HG02973 (cell line): Measurements from ENCODE around the gene PODXL2.

Experiments
- ATAC-seq: cut with Tn5 transposase; IDR thresholded peaks from one replicate; pipeline ENCODE4 v1.9.1; 2021; ENCODE audit warnings: moderate library complexity; ENCODE audit not compliant: unreplicated experiment

The PODXL2 gene

DNA sequence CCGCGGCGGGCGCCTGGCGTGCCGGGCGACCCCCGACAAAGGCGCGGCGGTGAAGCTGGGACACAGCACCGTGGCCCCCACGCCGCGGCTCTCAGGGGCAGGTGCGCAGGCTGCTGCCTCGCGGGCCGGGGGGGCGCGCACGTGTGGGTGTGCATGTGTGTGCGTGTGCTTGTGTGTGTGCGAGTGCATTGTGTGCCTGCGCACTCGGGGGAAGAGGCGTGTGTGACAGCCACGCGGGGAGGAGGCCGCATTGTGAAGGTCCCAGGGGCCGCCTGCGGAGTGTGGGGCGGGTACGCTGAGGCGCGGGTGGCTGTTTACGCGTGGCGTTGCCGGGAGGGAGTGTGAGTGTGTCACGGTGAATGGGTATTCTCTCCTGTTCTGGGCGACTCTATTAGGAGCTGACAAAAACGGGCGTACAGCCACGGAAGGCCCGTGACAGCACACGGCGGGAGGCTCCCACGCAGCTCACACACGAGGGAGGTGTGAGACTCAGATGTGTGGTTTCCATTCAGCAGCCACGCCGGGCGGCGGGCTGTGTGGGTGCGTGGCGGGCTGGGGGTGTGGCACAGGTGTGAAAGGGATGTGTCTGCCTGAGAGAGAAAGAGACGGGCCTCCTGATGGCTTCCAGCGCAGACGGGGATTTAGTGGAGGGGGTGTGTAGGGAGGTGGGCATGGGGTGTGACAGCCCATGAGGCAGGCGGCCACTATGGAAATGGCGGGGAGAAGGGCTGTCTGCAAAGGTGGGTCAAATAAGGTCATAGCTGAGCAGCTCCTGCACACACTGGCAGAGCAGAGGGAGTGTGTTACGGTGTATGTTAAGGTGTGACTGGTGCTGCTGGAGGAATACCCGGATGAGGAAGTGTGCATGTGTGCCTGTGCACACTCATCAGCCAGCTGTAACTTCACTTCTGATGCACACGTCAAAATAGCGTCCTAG, 750 bp downstream of the PODXL2 start:
- ATAC-seq: no peak

DNA sequence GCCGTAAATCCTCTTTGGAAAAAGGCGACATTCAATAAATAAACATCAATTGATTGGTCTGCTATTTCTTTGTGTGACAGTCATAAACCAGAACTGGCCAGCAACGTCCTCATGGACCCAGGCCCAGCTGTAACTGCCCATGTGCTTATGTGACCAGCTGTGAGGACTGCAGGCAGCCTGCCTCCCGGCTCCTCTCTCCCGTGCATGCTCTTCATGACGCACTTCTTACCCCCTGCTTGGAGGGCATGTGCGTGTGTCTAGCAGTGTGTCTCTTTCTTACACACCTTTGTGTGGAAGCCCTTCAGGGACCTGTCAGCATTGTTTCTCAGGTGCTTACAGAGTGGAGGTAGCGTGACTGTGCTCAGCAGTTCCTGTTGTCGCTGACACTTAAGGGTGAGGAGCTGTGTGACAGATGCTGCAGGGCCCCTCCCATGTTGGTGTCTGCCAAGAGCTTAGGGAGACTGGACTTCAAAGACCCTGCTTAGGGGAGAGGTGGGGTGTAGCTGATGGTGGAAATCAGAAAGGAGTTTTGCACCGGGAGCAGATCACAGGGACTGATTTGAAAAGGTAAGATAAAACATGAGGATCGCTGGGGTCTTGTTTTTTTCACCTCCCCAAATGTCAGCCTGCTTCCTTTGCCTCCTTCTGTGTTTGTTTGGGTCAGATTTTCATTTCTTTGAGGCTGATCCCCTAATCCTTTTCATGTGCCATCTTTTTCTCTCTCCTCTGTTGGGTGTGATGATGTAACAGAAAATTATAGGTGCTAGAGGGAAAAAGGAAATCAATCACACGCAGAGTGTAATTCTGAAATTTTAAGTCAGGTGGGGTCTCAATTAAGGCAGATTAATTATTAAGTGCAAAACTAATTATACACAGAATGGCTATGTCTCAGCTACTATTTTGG, 2.1 kb downstream of the PODXL2 start:
- ATAC-seq: no peak

DNA sequence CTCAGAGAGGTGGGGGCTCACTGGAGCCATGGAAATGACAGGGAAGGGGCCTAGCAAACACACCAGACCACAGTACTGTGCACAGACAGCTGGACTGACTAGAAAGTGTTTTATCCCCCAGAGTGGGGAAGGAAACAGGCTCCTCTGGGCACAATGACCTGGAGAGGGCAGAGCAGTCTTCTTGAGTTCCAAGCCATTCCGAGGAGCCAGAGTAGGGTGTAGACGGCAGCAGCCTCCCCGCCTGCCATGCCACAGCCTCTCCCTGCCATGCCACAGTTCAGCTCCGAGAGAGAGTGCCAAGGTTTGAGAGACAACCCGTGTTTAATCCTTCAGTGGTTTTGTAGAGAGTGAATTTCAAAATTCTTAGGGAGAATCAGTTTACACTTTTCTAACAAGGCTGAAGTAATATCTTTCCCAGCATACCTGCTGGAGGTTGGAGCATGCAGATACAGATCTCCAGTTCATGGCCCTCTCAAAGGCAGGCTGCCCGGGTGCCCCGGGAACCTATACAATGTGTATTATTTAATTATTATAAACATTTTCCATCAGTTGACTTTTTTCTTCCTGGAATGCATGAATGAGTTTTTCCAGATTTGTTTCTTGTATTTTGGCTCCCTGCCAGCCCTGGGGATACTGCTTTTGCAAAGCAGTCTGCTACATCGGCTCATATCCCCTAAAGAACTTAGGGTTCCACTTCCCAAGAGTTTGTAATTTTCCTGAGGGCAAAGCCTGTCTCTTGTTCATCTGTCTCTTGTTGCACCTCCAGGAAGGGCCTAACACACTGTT, 3.2 kb downstream of the PODXL2 start:
- ATAC-seq: no peak

GRCh38 chr3:127634653-127635052, 5.7 kb downstream of the PODXL2 start:
- ATAC-seq: no peak

- no peak for ATAC-seq
These were observed 8.6 kb downstream of the PODXL2 start for GRCh38 chr3:127637546-127637945.

DNA sequence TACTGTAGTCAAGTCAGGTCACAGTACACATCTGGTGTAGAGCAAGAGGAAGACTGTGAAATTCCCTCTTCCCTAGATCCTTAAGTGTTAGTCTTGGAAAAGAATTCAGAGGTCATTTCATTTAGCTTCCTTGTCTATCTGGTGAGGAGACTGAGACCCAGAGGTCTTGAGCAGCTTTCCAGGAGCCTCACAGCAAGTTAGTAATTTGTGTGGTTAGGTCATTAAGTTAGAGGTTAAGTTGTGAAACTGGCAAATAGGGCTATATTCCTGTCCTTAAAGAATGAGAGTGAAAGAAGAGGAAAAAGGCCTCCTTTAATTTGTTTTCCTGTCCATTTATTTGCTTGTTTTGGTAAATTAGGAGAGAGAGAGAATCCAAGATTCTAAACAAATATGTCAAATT, 9.0 kb downstream of the PODXL2 start:
- ATAC-seq: no peak

- no peak for ATAC-seq
These were observed 10.4 kb downstream of the PODXL2 start for GRCh38 chr3:127639173-127640041.

GRCh38 chr3:127640042-127640355, 11.0 kb downstream of the PODXL2 start:
- no peak for ATAC-seq

- no peak for ATAC-seq
These were observed 15.8 kb downstream of the PODXL2 start for GRCh38 chr3:127644641-127645370.

DNA sequence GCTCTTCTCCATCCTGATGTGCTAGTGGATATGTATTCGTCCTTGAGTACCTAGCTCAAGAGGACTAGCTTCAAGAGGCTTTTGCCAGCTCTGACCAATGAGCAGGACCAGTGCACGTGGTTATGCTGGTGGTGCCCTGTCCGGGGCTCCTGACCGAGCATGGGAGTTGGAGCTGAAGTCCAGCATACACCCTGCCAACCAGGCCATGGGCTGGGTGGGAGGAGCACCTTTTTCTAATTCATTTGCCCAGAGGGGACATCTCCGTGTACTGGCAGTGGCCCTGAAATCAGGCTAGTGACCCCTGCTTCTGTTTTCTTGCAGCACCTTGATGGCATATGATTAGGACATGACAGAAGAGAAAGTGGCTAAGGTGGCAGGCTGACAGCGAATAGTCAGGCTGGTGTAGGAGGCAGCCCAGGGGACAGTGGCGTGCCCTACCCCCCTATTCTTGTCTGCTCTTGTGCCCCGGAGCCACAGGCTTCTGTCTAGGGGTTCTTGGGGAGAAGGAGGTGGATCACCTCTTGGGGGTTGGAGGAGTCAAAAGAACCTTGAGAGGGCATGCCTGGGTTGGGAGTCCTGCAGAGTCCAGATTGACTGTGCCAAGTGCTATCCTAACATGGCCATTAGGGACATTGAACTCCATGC, 16.5 kb downstream of the PODXL2 start:
- ATAC-seq: no peak

DNA sequence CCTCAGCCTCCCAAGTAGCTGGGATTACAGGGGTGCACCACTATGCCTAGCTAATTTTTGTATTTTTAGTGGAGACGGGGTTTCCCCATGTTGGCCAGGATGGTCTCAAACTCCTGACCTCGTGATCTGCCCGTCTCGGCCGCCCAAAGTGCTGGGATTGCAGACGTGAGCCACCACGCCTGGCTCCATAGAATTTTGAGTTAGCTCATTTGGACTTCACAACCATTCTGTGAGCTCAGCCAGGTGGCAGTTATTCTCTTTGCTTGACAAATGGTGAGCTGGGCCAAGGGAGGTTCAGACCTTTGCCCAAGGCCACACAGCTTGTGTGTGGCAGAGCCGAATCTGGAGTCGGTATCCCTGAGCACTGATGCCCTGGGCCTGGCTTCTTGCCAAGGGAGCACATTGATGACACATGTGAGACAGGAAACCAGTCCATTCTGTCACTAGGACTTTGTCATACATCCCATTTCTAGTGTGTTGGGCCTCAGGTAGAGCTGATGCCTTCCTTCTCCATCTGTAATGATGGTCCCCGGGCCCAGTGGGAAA, 17.6 kb downstream of the PODXL2 start:
- ATAC-seq: no peak

GRCh38 chr3:127647166-127647844, 18.3 kb downstream of the PODXL2 start:
- ATAC-seq: no peak

- ATAC-seq: no peak
These were observed 18.8 kb downstream of the PODXL2 start for GRCh38 chr3:127647845-127648204.

DNA sequence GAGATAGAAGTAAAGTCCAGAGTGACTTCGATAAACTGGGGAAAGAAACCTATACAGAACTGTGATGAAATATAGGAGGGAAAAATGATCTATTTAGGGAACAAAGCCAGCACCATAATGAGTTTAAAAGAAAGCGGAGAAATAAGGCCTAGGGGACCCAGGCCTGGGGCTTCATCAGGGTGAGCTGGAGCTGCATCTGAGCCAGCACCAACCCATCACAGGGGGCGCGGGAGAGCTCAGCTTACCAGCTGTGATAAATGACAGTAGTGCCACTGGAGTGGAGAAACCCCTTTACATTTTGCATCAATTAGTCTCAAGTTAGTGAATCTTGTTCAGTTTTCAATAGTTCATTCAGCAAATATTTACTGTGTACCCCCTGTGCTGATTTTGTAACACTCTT, 21.3 kb downstream of the PODXL2 start:
- ATAC-seq: no peak

DNA sequence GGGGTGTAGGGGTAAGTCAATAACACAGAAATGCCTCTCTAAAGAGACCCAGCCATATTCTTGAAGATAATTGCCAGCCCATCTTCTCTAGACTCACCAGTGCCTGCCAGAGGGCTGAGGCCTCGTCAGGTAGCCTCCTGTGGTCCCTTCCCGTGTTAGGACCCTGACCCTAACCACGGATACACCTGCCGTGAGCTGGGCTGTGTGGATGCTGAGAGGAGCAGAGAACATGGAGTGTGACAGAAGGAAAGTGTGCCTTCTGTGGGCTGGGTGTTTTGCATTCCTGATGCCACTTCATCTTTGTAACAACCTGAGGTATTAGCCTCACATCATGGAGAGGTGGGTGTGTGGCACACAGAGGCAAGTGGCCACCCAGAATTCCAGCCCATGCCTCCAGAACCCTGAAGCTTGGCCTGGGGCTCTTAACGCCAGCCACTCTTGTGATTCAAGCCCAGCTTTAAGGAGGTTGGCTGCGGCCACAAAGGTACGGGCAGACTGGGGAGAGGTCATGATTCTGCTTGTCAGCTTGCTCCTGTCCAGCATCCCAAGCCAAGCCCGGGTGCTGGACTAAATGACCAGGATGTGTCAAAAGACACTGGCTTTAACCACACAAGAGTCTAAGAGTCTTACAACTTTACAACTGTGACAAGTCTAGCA, 22.7 kb downstream of the PODXL2 start:
- ATAC-seq: no peak

GRCh38 chr3:127652246-127652995, 23.4 kb downstream of the PODXL2 start:
- no peak for ATAC-seq

DNA sequence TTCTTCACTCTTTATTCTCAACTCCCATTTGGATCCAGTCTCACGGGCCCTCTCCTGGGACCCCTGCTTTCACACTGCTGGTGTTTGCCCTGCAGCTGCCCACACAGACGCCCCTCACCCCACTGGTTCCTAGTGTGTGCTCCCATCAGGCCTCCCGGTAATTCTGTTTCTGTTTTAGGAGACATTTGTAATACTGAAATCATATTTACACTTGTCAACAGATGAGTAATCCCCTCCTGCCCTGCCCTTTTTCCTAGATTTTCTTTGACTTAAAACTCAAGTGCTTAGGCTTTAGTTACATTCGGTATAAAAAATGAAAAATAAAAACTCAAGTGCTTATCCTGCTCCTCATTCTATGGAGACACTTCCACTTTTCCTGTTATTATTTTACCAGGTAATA, 25.4 kb downstream of the PODXL2 start:
- ATAC-seq: no peak
